Transverse colon (tissue), 4 donors: ENCODE data around the gene PDE4D. TPM values are rescaled to one million over a fixed set of nuclear protein-coding genes. Genes with fewer than 3 reads are reported as not detected.

Experiments
- DNase-seq: peaks from one replicate; pipeline ENCODE4 v3.0.0-alpha.2; 2019
- H3K27ac ChIP-seq, 4 donors: fragments of 200-600 bp; sonication (generic); 2 replicates each; pipeline ENCODE4 v1.5.1; 2016 to 2018; ENCODE audit warnings: inconsistent platforms in 4 of 4
- H3K27me3 ChIP-seq: fragments of 200-600 bp; sonication (generic); 2 replicates; pipeline ENCODE4 v1.5.1; 2017; ENCODE audit warnings: inconsistent platforms
- H3K36me3 ChIP-seq, 4 donors: fragments of 200-600 bp; sonication (generic); 2 replicates each; pipeline ENCODE4 v1.5.1; 2017 to 2019; ENCODE audit warnings: inconsistent platforms in 4 of 4
- H3K4me1 ChIP-seq, 4 donors: fragments of 200-600 bp; sonication (generic); 2 replicates each; pipeline ENCODE4 v1.5.1; 2017 to 2020; ENCODE audit warnings: inconsistent platforms in 4 of 4
- H3K4me3 ChIP-seq, 4 donors: fragments of 200-600 bp; sonication (generic); 1 replicate in 1 of 4; 2 replicates in 3 of 4; pipeline versions ENCODE4 v1.5.1 to v1.6.1; 2017 to 2019; ENCODE audit warnings: inconsistent platforms in 4 of 4
- H3K9me3 ChIP-seq, 2 donors: fragments of 200-600 bp; sonication (generic); 2 replicates each; pipeline ENCODE4 v1.5.1; 2017 to 2019; ENCODE audit warnings: inconsistent platforms in 2 of 2
- EP300 ChIP-seq: sonication (generic); formaldehyde crosslinking; IDR thresholded peaks from one replicate; pipeline ENCODE4 v1.6.1; 2017; ENCODE audit warnings: antibody characterized with exemption, low read depth
- POLR2A ChIP-seq: fragments of 450-650 bp; IDR thresholded peaks from one replicate; pipeline ENCODE4 v1.6.1; 2016; ENCODE audit warnings: antibody characterized with exemption, mild to moderate bottlenecking, moderate library complexity
- POLR2AphosphoS5 ChIP-seq, 3 donors: sonication (generic); formaldehyde crosslinking; IDR thresholded peaks; one replicate each; pipeline ENCODE4 v1.6.1; 2016; ENCODE audit warnings: antibody characterized with exemption in 3 of 3
- WGBS, 2 donors: methylation state at CpG; one replicate each; pipeline ENCODE4 v1.1.5; 2018; ENCODE audit warnings: low coverage in 1 of 2; 5-methylcytosine and 5-hydroxymethylcytosine counted together
- in situ Hi-C, 4 donors: fragments of 200-750 bp; cut with MboI; loops; one replicate each; pipeline versions ENCODE4 v1.15.0 to v1.15.1; 2017; ENCODE audit warnings: low sequenced_read_pairs in 3 of 4, low pct_ligation_motif_present in 1 of 4, low pct_unique_long_range_greater_than_20kb in 1 of 4
- intact Hi-C: fragments of 100-400 bp; cut with DNase I; formaldehyde crosslinking; loops from one replicate; pipeline ENCODE4 v1.15.1; 2023; ENCODE audit warnings: low total_unique reads
- total RNA-seq, 4 donors: library from RNA; depleted of rRNA; stranded (reverse); fragments of >200 nt; gene quantifications; one replicate each; pipeline ENCODE4 v1.1.0, GENCODE V29; 2016
- TF ChIP-seq, protein P1 (sequence below), 5 experiments: fragments of 200-600 bp in 3 of 5; fragments of 450-650 bp in 2 of 5; sonication (generic) in 3 of 5; IDR thresholded peaks; 1 replicate in 2 of 5; 2 replicates in 3 of 5; pipeline ENCODE4 v1.5.1; 2016 to 2017; ENCODE audit warnings: antibody characterized with exemption in 5 of 5, inconsistent platforms in 3 of 5, mild to moderate bottlenecking in 2 of 5, moderate library complexity in 1 of 5

The PDE4D gene
- total RNA-seq, 4 donors from 2014 or later: 47.0 to 302 (median 73.6) TPM

DNA sequence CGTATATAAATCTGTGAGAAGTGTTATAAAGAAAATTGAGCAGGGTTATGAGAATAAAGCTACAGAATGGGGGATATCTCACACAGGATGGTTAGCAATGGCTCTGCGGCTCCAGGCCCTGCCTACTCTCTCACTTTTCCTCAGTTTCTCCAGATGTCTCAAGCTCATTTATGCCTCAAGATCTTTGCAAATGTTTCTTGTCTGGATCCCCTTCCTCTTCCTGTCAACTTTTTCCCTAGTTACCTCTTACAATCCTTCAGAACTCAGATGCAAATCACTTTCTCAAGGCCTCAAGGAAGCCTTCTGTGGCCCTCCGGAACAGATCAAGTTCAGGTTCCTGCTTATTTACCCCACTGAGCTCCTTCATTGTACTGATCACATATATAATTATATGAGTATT is 924.3 kb downstream of the PDE4D start:
- intact Hi-C loops: no loop called here
- H3K27ac ChIP-seq: no peak overlapping the region
- peaks cover 0 to 3% (median 0%) of the 10 kb centered on the region in 4 donors for H3K4me1 ChIP-seq
- peaks cover 0 to 10% (median 3%) of the 10 kb centered on the region in 4 donors for H3K36me3 ChIP-seq
- in situ Hi-C loops: no loop called here
- no peak for DNase-seq
- H3K27me3 ChIP-seq: no peaks in the 10 kb centered on the region
- H3K9me3 ChIP-seq: no peaks in the 10 kb centered on the region
- WGBS, 2 donors: 77 to 92% methylated on average over 3 of the region's 3 CpGs
- TF ChIP-seq, protein P1, sequence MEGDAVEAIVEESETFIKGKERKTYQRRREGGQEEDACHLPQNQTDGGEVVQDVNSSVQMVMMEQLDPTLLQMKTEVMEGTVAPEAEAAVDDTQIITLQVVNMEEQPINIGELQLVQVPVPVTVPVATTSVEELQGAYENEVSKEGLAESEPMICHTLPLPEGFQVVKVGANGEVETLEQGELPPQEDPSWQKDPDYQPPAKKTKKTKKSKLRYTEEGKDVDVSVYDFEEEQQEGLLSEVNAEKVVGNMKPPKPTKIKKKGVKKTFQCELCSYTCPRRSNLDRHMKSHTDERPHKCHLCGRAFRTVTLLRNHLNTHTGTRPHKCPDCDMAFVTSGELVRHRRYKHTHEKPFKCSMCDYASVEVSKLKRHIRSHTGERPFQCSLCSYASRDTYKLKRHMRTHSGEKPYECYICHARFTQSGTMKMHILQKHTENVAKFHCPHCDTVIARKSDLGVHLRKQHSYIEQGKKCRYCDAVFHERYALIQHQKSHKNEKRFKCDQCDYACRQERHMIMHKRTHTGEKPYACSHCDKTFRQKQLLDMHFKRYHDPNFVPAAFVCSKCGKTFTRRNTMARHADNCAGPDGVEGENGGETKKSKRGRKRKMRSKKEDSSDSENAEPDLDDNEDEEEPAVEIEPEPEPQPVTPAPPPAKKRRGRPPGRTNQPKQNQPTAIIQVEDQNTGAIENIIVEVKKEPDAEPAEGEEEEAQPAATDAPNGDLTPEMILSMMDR (IDR thresholded peaks at IDR 0.05): no peak
- TF ChIP-seq POLR2AphosphoS5 (IDR thresholded peaks at IDR 0.05): no peak
- no peak for TF ChIP-seq POLR2A
- no peak for TF ChIP-seq EP300
- H3K4me3 ChIP-seq: no peak overlapping the region

DNA sequence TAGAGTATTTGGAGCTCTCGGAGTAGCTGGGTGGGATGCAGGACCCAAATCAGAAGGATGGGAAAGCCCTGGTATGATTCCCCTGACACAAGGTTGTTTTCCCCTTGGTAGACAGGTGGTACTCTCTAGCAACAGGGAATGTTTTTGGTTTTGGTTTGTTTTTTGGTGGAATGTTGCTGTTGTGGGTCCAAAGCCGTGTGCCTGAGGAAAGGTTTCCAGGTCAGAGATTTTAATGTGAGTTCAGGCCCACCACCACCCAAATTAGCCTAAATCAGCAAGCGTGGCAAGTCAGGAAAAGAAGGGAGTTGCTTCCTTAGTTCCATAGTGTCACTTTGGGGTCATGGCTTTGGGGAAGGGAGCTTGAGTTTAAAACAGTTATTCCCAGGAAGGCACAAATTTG is 925.2 kb downstream of the PDE4D start:
- Histone ChIP-seq H3K27ac (no peak overlapping the region), H3K4me3 (no peak overlapping the region), H3K4me1 (peaks cover 0 to 3% (median 0%) of the 10 kb centered on the region in 4 donors), H3K36me3 (peaks cover 0 to 1% (median 0%) of the 10 kb centered on the region in 4 donors), H3K9me3 (no peaks in the 10 kb centered on the region), H3K27me3 (no peaks in the 10 kb centered on the region)
- 78 to 93% methylated on average over 2 to 3 of the region's 3 CpGs for WGBS, 2 donors
- TF ChIP-seq, protein P1 (IDR thresholded peaks at IDR 0.05): no peak
- TF ChIP-seq POLR2AphosphoS5 (IDR thresholded peaks at IDR 0.05) (no peak), EP300 (no peak), POLR2A (no peak)
- intact Hi-C loops (no loop called here), in situ Hi-C loops (no loop called here)
- no peak for DNase-seq

DNA sequence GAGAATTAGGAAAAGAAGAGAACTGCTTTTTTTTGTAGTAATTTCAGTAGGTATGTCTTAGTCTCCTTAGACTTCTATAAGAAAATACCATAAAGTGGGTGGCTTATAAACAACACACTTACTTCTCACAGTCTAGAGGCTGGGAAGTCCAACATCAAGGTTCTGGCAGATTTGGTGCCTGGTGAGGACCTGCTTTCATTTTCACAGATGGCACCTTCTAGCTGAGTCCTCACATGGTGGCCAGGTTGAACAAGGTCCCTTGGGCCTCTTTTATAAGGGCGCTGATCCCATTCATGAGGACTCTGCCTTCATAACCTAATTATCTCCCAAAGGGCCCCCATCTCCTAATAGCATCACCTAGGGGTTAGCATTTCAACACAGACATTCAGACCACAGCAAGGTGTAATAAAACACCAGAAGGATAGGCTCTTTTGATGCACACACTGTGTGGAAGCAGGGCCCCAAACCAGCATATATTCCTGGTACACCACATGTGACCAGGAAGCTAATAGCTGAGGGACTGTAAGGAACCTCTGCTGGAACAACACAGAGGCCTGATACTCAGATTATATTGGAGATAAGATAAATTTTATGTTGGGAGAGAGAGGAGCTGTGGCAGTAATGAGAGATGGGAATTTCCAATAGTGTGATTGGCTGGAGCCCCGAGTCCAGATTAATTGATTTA is 925.8 kb downstream of the PDE4D start:
- no peaks in the 10 kb centered on the region for H3K9me3 ChIP-seq
- TF ChIP-seq POLR2AphosphoS5 (IDR thresholded peaks at IDR 0.05): no peak
- WGBS, 2 donors: 82 to 100% methylated on average over 1 to 2 of the region's 2 CpGs
- H3K4me3 ChIP-seq: no peak overlapping the region
- in situ Hi-C loops (no loop called here), intact Hi-C loops (no loop called here)
- no peak for DNase-seq
- no peak overlapping the region for H3K27ac ChIP-seq
- no peaks in the 10 kb centered on the region for H3K36me3 ChIP-seq
- no peaks in the 10 kb centered on the region for H3K27me3 ChIP-seq
- peaks cover 0 to 3% (median 0%) of the 10 kb centered on the region in 4 donors for H3K4me1 ChIP-seq

DNA sequence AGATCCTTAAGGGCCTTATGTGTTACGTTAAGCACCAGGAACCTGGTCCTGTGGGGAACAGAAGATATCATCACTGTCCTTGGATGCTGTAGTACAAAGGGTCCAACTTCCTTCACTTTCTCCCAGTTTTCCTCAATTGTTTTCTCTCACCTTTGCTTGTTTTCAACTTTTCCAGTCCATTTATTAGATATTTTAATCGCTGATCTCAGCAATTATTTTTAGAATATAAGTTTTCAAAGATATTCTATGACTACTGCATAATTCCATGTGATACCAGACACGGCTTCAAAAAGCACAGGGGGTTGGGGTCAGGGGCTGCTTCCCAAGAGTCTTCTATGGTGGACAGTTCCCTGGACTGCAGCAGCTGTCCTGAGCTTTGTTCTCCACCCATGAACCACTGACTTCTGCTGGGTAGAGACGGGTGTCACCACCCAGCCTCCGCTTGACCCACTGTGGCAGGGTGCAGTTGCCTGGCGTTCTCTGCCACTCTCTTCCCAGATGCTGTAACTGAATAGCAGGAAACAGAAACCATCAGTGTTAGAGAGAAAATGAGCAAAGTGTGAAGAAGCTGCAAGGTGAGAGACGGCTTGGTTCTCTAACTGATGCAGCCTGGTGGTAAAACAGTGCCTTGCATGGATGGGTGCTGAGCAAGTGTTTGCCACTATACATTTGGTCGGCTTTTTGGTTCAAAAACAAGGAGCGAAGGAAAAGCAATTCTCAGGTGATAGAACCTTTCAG is 927.7 kb downstream of the PDE4D start:
- WGBS, 2 donors: 73 to 91% methylated on average over 6 to 9 of the region's 9 CpGs
- H3K27ac ChIP-seq: no peak overlapping the region
- no peaks in the 10 kb centered on the region for H3K9me3 ChIP-seq
- no peaks in the 10 kb centered on the region for H3K27me3 ChIP-seq
- TF ChIP-seq POLR2A: no peak
- intact Hi-C loops: no loop called here
- in situ Hi-C loops: no loop called here
- H3K4me3 ChIP-seq: no peak overlapping the region
- H3K36me3 ChIP-seq: no peaks in the 10 kb centered on the region
- DNase-seq: no peak
- no peaks in the 10 kb centered on the region for H3K4me1 ChIP-seq

DNA sequence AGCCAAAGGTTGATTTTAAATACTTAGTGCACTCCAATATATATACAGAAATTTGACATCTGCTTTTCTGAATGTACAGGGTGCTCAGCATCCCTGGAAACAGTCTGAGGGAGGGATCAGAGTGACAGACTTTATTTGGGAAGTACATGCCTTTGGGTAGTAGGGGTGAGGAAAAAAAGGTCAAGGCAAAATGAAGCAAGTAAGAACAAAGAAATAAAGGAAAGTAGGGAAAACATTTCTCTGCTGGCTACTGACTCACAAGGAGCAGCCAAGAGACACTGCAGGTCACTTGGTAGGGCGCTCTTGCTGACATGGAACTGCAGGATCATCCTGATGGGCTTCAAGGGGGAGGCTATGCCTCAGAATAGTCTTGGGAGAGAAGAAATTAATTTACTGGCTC is 929.7 kb downstream of the PDE4D start:
- TF ChIP-seq EP300 (no peak), POLR2AphosphoS5 (IDR thresholded peaks at IDR 0.05) (no peak), POLR2A (no peak)
- Histone ChIP-seq H3K4me1 (no peaks in the 10 kb centered on the region), H3K36me3 (no peaks in the 10 kb centered on the region), H3K9me3 (no peaks in the 10 kb centered on the region), H3K4me3 (no peak overlapping the region), H3K27ac (no peak overlapping the region), H3K27me3 (no peaks in the 10 kb centered on the region)
- DNase-seq: no peak
- intact Hi-C loops (no loop called here), in situ Hi-C loops (no loop called here)
- 95% methylated on average over 1 of the region's 1 CpG; no CpG with 5 or more reads in 1 of the 2 donors for WGBS, 2 donors
